Measurements from ENCODE around the gene ADD3.

GRCh38 chr10:109975244-109976190, 32.3 kb upstream of the ADD3 start:
- TF ChIP-seq EZH2 (IDR thresholded peaks at IDR 0.05; ENCODE audit: insufficient read depth, poor library complexity, severe bottlenecking): no peak
- no peak for TF ChIP-seq EZH2phosphoT487 (IDR thresholded peaks at IDR 0.05; ENCODE audit: insufficient read depth, low read depth)

Measured in GM23248 (cell line).